Endodermal cell (in vitro differentiated cells): ENCODE measurements around the gene RALGPS1. TPM values are rescaled to one million over a fixed set of nuclear protein-coding genes. Genes with fewer than 3 reads are reported as not detected.

Experiments used
- DNase-seq: peaks from one replicate; pipeline ENCODE4 v3.0.0-alpha.2; 2017
- H3K27ac ChIP-seq: 2 replicates; pipeline ENCODE4 v1.5.1; 2013; ENCODE audit warnings: mild to moderate bottlenecking, low read depth, low read length, moderate library complexity
- H3K27me3 ChIP-seq: 2 replicates; pipeline ENCODE4 v1.6.1; 2013; ENCODE audit warnings: mild to moderate bottlenecking, low read length, moderate library complexity; ENCODE audit not compliant: insufficient read depth, control insufficient read depth, poor library complexity, severe bottlenecking
- H3K36me3 ChIP-seq: 2 replicates; pipeline ENCODE4 v1.7.0; 2013; ENCODE audit warnings: mild to moderate bottlenecking, low read length, moderate library complexity; ENCODE audit not compliant: control insufficient read depth, insufficient read depth
- H3K4me1 ChIP-seq: one replicate; pipeline ENCODE4 v1.7.0; 2013; ENCODE audit warnings: low read length; ENCODE audit not compliant: control insufficient read depth, insufficient read depth
- H3K4me3 ChIP-seq: 2 replicates; pipeline ENCODE4 v1.5.1; 2013; ENCODE audit warnings: mild to moderate bottlenecking, low read length, moderate library complexity
- H3K9ac ChIP-seq: 2 replicates; pipeline ENCODE4 v1.6.1; 2013; ENCODE audit warnings: mild to moderate bottlenecking, low read length, moderate library complexity; ENCODE audit not compliant: poor library complexity, severe bottlenecking; ENCODE audit errors: extremely low read depth
- H3K9me3 ChIP-seq: 2 replicates; pipeline ENCODE4 v1.6.1; 2013; ENCODE audit warnings: mild to moderate bottlenecking, low read length, moderate library complexity; ENCODE audit not compliant: control insufficient read depth
- H3K27ac Mint-ChIP-seq: 2 replicates; pipeline ENCODE4 v1.8.0; 2020; ENCODE audit warnings: mixed read lengths
- H3K27me3 Mint-ChIP-seq: 2 replicates; pipeline ENCODE4 v1.8.0; 2021; ENCODE audit warnings: mild to moderate bottlenecking, mixed read lengths; ENCODE audit not compliant: insufficient read depth
- H3K36me3 Mint-ChIP-seq: 2 replicates; pipeline ENCODE4 v1.8.0; 2020; ENCODE audit warnings: low read depth, mixed read lengths
- H3K4me1 Mint-ChIP-seq: 2 replicates; pipeline ENCODE4 v1.8.0; 2020; ENCODE audit warnings: mixed read lengths
- H3K4me3 Mint-ChIP-seq: 2 replicates; pipeline ENCODE4 v1.8.0; 2020; ENCODE audit warnings: mild to moderate bottlenecking, moderate library complexity, mixed read lengths
- H3K9me3 Mint-ChIP-seq: 2 replicates; pipeline ENCODE4 v1.8.0; 2020; ENCODE audit warnings: mild to moderate bottlenecking, mixed read lengths
- WGBS, 2 experiments: methylation state at CpG; one replicate each; pipeline versions ENCODE4 v1.1.5 to v1.1.7; 2013; ENCODE audit warnings: missing lambda C conversion rate in 2 of 2, mixed read lengths in 1 of 2; ENCODE audit not compliant: insufficient coverage in 1 of 2, insufficient read length in 1 of 2; 5-methylcytosine and 5-hydroxymethylcytosine counted together
- total RNA-seq, 2 donors: library from RNA; stranded (reverse); fragmentation: NEBNext Ultra II Directional in 1 of 2; extraction: Animal tissue kit (Norgen Biotek cat#: 25700) in 1 of 2; gene quantifications; 2 replicates in 1 of 2; 3 replicates in 1 of 2; pipeline ENCODE4 v1.2.1, GENCODE V29; 2021
- TF ChIP-seq, protein P1 (sequence below): fragments of 200-600 bp; sonication (generic); conservative IDR thresholded peaks from 2 replicates; pipeline ENCODE4 v1.5.0; 2021; ENCODE audit warnings: antibody characterized with exemption, mild to moderate bottlenecking

The RALGPS1 gene
- total RNA-seq, 2 donors from 2014 or later, result 23.3 to 25.0 TPM

DNA sequence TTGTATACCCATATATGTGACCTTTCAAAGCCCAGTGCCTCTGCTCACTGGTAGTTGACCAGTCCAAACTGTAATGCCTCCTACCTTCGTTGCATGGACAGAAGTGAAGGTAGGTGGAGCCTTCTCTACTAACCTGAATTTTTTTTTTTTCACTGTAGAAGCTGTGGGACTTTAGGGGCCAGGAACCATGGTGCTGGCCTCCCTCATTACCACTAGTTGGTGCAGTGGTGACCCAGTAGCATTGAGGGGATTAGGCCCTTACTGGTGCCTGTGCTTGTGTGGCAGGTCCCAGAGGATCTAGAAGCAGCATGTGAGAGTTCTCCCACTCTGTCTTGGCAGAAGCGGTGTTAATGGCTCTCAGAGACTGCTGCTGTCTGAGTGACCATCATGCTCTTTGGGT is 2.3 kb downstream of the RALGPS1 start:
- Histone ChIP-seq H3K36me3 (no peaks in the 10 kb centered on the region), H3K27ac (no peak overlapping the region), H3K27me3 (peaks cover 36% of the 10 kb centered on the region), H3K4me1 (peaks cover 10% of the 10 kb centered on the region), H3K4me3 (no peak overlapping the region), H3K9ac (no peak overlapping the region), H3K9me3 (no peaks in the 10 kb centered on the region)
- Mint-ChIP-seq H3K27ac (peak overlapping the region; percentile 15), H3K4me1 (peaks cover 26% of the 10 kb centered on the region), H3K4me3 (peak overlapping the region; percentile 61), H3K9me3 (no peaks in the 10 kb centered on the region), H3K27me3 (peaks cover 32% of the 10 kb centered on the region), H3K36me3 (no peaks in the 10 kb centered on the region)
- TF ChIP-seq, protein P1, sequence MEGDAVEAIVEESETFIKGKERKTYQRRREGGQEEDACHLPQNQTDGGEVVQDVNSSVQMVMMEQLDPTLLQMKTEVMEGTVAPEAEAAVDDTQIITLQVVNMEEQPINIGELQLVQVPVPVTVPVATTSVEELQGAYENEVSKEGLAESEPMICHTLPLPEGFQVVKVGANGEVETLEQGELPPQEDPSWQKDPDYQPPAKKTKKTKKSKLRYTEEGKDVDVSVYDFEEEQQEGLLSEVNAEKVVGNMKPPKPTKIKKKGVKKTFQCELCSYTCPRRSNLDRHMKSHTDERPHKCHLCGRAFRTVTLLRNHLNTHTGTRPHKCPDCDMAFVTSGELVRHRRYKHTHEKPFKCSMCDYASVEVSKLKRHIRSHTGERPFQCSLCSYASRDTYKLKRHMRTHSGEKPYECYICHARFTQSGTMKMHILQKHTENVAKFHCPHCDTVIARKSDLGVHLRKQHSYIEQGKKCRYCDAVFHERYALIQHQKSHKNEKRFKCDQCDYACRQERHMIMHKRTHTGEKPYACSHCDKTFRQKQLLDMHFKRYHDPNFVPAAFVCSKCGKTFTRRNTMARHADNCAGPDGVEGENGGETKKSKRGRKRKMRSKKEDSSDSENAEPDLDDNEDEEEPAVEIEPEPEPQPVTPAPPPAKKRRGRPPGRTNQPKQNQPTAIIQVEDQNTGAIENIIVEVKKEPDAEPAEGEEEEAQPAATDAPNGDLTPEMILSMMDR, result peak; percentile 72
- 69 to 100% methylated on average over 1 to 2 of the region's 2 CpGs for WGBS, 2 experiments
- peak; percentile 84 for DNase-seq

DNA sequence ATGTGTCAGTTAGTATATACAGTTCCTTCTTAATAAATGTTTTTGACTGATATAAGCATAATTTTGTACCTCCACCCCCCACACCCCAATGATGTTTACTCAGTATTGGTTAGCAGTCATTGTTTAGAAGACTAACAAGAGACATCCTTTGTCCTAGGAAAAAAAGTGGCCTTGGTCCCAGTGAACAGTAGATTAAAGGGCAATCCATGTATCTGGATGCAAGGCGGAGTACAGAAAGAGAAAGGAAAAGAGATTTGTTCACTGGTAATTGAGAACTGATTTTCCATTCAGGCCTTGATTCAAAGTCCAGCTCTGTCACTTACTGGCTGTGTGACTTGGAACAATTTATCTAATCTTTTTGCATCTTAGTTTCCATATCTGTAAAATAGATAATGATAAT is 4.6 kb downstream of the RALGPS1 start:
- Histone ChIP-seq H3K9me3 (no peaks in the 10 kb centered on the region), H3K9ac (no peak overlapping the region), H3K27ac (no peak overlapping the region), H3K4me1 (peaks cover 10% of the 10 kb centered on the region), H3K27me3 (peaks cover 13% of the 10 kb centered on the region), H3K36me3 (no peaks in the 10 kb centered on the region), H3K4me3 (no peak overlapping the region)
- no peaks in the 10 kb centered on the region for H3K36me3 Mint-ChIP-seq
- WGBS, 2 experiments, result 82 to 92% methylated on average over 1 of the region's 1 CpG
- TF ChIP-seq, protein P1, result no peak
- no peaks in the 10 kb centered on the region for H3K9me3 Mint-ChIP-seq
- peaks cover 9% of the 10 kb centered on the region for H3K27me3 Mint-ChIP-seq
- no peak overlapping the region for H3K4me3 Mint-ChIP-seq
- peaks cover 35% of the 10 kb centered on the region for H3K4me1 Mint-ChIP-seq
- DNase-seq, result no peak
- H3K27ac Mint-ChIP-seq, result no peak overlapping the region

DNA sequence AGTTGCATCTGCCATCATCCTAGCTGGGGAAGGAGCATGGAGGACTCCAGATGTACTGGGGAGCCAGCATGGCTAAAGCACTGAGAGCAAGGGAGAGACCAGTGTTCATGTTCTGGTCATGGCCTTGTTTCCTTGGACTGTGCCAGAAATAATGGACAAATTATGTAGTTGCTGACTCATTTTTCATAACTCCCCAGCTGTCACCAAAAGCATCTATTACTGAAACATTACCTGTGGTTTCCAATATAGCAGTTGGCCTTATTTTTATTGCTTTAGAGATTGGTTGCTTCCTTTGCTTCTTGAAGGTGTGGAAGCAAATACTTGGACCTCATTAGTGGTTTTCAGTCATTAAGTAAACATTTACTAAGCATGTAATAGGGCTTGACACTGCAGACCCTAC is 11.3 kb downstream of the RALGPS1 start:
- DNase-seq, result no peak
- H3K36me3 ChIP-seq, result no peaks in the 10 kb centered on the region
- H3K4me1 ChIP-seq, result peaks cover 3% of the 10 kb centered on the region
- Mint-ChIP-seq H3K27ac (no peak overlapping the region), H3K27me3 (no peaks in the 10 kb centered on the region), H3K4me3 (no peak overlapping the region), H3K4me1 (peaks cover 9% of the 10 kb centered on the region), H3K9me3 (no peaks in the 10 kb centered on the region), H3K36me3 (no peaks in the 10 kb centered on the region)
- H3K27ac ChIP-seq, result no peak overlapping the region
- H3K4me3 ChIP-seq, result no peak overlapping the region
- no peak overlapping the region for H3K9ac ChIP-seq
- H3K9me3 ChIP-seq, result no peaks in the 10 kb centered on the region
- TF ChIP-seq, protein P1, result no peak
- no peaks in the 10 kb centered on the region for H3K27me3 ChIP-seq
